NCI-H187 treated with DMSO at 0.1 percent for 48 hours (cell line): ENCODE data around the gene CH25H.

ENCODE experiments used
- DNase-seq: peaks from one replicate; lab custom pipeline; 2025; lab: John Stamatoyannopoulos, UW

Gene CH25H

DNA sequence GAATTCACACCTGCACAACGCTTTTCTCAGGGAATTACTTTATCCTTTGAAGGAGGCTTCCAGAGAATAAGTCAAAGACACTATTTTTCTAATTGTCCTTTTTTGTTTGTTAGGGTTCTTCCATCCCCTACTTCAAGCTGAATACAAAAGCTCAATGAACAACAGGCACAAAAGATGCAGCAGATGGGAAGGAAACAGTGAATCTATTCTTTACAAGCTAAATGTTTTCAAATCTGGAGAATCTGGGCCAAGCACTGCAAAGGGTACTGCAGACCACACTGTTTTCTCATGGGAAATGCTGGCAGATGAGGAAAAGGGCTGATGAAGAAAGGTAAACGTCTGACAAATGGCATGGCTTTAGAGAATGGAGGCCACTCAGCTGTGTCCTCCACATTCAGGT is 25.9 kb upstream of the CH25H start:
- no peak for DNase-seq

DNA sequence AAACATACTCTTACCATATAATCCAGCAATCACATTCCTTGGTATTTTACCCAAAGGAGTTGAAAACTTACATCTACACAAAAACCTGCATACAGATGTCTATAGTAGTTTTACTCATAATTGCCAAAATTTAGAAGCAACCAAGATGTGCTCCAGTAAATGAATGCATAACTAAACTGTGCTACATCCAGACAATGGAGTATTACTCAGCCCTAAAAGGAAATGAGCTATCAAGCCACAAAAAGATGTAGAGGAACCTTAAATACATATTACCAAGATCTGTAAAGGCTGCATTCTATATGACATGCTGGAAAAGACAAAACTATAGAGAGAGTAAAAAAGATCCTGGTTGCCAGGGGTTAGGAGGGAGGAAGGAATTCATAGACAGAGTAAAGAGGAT is 21.8 kb upstream of the CH25H start:
- no peak for DNase-seq

- DNase-seq = no peak
Observed at GRCh38 chr10:89228146-89228545, 21.0 kb upstream of the CH25H start.

DNA sequence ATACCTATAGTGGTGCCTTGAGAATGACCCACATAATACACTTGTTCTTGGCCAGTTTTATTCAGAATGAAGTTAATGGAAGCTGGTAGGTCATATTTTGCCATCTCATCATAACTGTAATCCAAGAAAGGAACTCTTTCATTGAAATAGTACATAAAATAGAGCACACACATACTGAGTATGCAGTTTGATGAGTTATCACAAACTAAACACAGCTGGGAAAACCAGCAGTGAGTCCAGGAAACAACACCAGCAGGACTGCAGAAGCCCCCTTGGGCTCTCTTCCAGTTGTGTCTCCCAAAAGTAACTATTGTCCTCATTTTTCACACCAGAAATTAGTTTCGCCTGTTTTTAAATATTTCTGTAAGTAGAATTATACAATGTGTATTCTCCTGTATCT is 19.8 kb upstream of the CH25H start:
- no peak for DNase-seq

DNA sequence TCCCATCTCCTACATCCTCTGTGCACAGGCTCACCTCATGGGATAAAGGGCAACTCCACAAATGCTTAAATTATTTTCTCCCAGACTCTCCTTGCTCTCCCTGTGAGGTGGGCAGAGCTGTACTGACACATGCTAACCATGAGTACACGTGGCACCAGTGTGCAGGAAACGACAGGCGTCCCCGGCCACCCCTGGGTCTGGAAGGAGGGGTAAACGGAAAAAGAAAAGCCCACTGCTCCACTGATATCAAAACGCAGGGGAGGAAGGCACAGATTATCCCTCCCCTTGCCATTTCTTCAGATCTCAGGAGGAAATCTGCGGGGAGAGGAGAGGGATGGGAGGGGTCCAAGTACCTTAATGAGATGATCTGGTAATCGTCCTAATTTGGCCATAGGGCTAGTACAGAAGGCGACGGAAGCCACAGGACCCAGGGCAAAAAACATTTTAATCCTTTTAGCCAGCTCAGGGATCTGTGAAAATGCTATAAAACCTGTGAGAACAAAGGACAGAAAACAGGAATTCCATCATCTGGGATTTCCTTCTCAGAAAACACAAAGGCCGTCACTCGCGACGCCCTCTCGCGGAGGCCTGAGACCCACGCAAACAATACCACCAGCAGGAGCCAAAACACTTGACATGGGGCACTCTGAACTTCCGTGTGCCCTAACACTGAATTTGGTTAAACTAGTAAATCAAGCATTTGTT is 17.8 kb upstream of the CH25H start:
- DNase-seq = no peak

DNA sequence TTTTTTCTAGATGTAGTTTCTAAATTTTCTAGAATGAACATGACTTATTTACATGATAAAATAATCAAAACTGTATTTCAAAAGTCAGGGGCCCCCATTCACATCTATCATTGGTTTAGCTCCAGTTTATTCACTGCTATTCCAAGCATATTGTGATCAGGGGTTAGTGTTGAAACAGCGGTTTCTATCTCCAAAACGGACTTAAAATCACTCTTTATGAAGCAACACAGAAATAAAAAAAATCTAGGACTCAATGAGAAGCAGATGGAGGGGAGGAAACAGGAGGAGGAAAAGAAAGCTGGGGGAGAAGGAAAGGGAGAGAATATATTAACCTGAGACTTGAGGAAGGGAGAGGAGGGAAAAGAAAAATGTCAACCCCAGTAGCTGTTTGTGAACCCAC is 14.8 kb upstream of the CH25H start:
- DNase-seq = no peak

DNA sequence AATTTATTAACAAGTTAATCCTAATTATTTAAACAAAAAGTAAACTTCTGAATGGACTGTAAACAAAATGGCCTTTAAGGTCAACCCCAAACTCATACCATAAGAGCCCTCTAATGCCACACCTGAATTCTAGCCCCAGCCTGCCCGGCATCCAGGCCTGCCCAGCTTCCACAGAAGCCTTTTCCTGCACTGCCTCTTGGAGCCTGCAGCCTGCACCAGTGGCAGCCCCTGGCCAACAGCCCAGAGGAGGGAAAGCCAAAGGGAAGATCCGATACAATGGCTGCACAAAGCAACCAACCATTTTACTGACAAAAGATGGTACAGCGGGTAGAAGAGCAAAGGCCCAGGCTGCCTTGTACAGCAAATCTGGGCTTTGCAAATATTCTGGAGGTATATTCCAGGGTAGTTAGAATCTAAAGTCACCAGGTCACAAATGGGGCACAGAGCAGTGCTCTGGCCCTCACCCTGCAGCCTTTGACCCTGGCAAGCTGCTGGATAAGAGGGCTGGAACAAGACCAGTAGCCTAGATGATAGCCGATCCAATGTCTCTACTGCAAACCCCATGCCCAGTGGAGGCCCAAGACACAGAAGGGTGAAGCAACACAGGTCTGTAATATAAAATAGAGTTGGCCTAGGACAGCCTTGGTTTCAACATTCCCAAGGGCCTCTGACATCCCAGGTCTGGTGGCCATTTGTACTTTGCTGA is 12.5 kb upstream of the CH25H start:
- no peak for DNase-seq

DNA sequence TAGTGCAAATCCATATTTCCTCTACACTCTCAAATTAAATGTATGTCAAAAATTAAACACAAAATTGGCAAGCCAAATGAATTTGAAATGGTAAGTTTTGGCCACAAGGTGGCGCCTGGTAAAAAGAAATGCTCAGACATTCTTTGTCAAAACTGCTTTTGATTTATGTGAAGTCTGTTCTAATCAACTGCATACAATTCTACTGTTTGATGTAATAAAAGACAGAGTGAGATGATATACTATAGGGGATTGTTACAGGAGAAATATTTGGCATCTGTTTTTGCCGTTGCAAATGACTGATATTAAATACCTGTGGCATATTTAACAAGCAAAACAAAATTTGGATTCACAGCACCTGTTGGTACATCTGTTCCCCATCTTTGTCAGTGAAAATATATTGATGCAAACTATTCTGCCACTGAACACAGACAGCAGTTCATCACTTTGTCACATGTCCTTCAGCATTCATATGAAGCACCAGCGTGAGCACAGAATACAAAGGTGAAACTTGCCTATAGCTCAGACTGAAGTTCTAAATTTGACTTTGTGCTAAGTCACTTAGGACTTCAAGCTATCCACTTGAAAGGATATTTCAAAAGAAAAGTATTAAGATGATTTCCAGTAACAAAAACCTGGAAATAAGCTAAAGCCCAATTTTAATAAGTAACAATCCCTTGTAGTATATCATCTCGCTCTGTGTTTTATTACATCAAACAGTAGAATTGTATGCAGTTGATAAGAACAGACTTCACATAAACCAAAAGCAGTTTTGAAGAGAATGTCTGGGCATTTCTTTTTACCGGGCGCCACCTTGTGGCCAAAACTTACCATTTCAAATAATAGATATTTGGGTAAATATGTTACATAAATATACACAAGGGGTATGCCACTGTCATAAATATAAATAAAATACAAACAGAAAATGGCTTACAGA is 10.2 kb upstream of the CH25H start:
- no peak for DNase-seq

DNA sequence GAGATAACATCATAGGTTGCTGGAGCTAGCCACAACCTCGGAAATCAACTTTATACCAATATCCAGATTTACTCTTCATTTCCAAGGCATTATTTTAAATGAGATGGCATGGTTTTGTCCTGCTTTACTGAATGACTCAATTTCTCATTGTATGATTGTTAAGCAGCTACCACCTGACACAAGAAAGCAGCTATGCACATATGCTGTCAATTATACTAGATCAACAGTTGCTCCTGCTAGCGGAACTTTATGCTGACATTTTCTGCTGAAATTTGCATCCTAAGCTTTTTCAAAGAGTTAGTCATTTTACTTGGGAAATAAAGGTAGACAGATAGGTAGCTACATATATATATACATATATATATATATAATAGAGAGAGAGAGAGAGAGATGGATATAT is 8.9 kb upstream of the CH25H start:
- no peak for DNase-seq

GRCh38 chr10:89215511-89215910 is 8.4 kb upstream of the CH25H start:
- no peak for DNase-seq

DNA sequence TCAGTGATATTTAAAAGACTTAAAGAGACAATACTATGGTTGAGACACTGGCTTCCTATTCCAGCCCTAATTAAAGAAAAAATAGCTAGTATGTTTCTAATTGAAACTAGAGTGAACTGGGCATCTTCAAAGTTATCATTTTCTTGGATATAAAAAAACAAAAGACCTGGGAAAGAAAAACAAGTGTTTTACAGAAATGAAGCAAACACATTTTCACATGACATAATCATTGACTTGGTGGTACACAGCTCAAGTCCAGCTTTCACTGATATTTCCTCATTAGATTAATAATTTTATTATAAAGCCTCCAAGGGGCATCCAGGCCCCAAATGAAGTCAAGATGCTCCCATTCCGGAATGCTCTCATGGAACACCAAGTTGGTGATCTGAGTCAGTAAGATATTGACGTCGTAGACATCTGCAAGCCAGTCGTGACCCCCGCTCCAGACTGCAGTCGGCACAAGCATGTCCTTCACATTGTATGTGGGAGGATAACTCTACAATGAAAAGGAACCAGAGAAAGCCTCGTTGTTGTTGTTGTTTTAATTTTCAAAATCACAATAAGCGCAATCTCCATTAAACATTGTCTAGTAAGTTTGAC is 7.5 kb upstream of the CH25H start:
- DNase-seq = no peak

DNA sequence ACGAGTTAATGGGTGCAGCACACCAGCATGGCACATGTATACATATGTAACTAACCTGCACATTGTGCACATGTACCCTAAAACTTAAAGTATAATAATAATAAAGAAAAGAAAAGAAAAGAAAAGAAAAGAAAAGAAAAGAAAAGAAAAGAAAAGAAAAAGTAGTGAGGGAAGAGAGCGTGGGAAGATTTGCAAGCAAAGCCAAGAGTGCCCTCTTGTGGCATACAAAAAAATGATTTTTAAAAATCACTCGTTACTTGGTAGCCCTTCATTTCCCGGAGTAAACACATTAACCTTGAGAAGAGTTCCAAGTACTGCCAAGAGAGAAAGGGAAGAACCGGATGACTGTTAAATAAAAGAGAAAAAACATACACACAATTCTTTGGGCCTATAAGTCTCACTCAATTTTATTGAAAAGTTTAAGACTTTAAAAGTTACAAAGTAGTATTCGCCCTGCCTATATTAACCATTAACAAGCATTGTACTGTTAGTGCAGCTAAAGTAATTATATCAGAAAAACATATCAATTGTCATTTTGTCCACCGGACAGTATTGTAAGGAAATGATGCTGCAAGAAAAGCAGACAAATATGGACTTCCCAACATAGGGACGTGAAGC is 6.2 kb upstream of the CH25H start:
- no peak for DNase-seq

DNA sequence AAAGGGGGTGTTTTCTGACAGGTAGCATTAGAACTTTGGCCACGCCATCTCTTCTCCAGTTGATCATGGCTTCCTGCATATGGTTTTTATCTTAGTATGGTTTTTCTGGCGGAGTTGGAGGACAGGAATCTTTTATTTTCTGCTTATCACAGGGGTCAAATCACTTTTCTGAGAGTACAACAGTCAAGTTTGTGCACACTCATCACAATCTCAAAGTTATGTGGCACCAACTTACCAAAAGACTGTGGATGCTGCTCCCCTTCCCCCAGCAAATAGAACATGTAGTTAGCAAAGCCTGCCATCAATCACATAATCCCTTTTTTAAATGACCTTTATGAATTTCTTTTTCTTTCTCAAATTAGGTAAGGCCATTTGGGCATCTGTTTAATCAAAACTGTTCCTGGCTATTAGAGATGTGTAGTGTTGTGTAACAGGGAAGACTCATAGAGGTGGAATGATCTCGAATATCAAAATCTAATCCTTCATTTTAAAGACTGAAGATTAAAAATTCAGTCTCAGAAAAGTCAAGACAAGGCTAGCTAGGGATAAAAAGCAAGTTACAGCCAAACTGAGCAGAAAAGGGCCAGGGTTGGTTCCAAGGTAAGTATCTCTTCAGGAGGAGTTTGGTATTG is 3.8 kb upstream of the CH25H start:
- no peak for DNase-seq

GRCh38 chr10:89209718-89210117 is 2.6 kb upstream of the CH25H start:
- DNase-seq = no peak

DNA sequence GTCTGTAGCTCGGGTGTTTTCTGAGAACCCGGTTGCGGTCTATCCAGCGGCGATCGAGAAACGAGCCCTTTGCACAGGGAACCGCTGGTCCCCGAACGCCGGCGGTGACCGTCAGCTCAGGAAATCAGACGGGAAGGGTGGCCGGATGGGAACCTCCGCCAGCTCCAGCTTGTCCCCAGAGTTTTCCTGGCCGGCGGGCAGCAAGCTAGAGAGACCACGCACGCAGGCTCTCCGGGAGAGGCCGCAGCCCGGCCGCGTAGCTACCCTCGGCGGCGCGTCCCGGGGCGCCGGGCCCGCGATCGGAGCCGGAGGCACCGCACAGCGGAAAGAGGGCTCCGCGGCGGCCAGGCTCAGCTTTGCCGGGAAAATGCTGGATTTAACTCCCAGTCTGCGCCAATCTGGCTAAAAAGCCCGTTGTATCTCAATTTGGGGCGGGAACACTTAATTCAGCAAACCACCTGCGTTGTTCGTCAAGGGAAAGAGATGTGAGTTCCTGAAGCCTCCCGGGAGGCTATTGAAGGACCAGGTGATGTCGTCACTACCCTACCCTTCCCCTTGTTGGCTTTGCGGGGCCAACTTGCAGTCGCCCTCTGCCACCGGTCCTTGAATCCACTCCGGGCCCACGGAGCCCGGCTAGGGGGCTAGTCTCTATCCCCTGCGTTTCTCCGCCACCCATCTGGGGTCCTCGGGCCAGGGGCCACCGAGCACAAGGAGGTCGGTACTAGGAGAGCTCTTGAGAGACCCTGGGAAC is 859 bp upstream of the CH25H start:
- DNase-seq = no peak

GRCh38 chr10:89206402-89207180 is 526 bp downstream of the CH25H start:
- no peak for DNase-seq

- no peak for DNase-seq
Observed at GRCh38 chr10:89204621-89205185, 2.4 kb downstream of the CH25H start.

GRCh38 chr10:89203237-89203636 is 3.9 kb downstream of the CH25H start:
- DNase-seq = no peak

- no peak for DNase-seq
Observed at GRCh38 chr10:89202033-89202425, 5.1 kb downstream of the CH25H start.
